ENCODE results near the gene FBN3. TPM values are rescaled to one million over a fixed set of nuclear protein-coding genes. Genes with fewer than 3 reads are reported as not detected.

FBN3 gene
- total and polyA plus RNA-seq, 4 donors, result 7.5 to 31.7 (median 14.5) TPM

DNA sequence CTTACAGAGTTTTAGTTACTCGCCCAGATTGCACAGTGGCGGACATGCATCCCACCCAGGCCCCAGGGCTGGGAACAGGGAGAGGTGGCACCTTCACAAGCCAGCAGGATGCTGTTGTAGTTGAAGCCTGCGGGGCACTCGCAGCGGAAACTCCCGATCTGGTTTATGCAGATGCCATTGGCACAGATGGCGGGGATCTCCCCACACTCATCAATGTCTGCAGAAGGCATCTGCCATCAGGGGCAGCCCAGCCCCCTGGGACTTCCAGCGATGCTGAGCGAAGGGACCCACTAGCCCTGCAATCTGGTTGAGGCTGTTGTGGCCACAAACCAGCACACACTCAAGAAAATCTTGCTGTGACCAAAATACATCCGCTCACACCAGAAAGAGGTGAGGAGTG, 52.2 kb downstream of the FBN3 start:
- no peaks in the 10 kb centered on the region for H3K4me1 ChIP-seq (ENCODE audit: control insufficient read depth, insufficient read depth, low read length)
- H3K4me3 ChIP-seq (ENCODE audit: low read depth, low read length), result no peak overlapping the region
- H3K36me3 ChIP-seq (ENCODE audit: control insufficient read depth, insufficient read depth, low read length), result peaks cover 48% of the 10 kb centered on the region
- peaks cover 8% of the 10 kb centered on the region for H3K9me3 ChIP-seq (ENCODE audit: control insufficient read depth, insufficient read depth, low read length)
- no peak for DNase-seq (ENCODE audit: low read depth in 4 of 6, low spot score in 6 of 6)
- WGBS (ENCODE audit: insufficient coverage), result 88% methylated on average over 8 of the region's 10 CpGs
- H3K27me3 ChIP-seq (ENCODE audit: control insufficient read depth, insufficient read depth, low read length), result no peaks in the 10 kb centered on the region
- no peak overlapping the region for H3K27ac ChIP-seq (ENCODE audit: low read depth, low read length)

DNA sequence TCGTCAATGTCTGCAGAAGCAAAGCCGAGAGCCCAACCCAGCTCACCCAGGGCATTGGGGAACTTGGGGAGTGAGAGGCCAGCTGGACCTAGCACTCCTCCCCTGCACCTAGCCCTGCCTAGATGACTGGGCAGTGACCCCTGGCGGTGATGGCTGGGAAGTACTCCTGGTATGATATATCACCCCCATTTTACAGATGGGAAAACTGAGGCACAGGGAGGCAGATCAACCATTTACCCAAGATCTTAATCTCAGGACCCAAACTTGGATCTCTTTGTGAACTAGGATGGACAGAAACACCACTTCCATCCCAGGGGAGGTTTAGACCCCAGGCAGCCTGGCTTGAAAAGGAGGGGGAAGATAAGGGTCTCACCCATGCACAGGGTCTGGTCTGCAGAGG, 53.3 kb downstream of the FBN3 start:
- peaks cover 8% of the 10 kb centered on the region for H3K9me3 ChIP-seq (ENCODE audit: control insufficient read depth, insufficient read depth, low read length)
- H3K36me3 ChIP-seq (ENCODE audit: control insufficient read depth, insufficient read depth, low read length), result peaks cover 50% of the 10 kb centered on the region
- H3K27ac ChIP-seq (ENCODE audit: low read depth, low read length), result no peak overlapping the region
- no peaks in the 10 kb centered on the region for H3K4me1 ChIP-seq (ENCODE audit: control insufficient read depth, insufficient read depth, low read length)
- no peak overlapping the region for H3K4me3 ChIP-seq (ENCODE audit: low read depth, low read length)
- 93% methylated on average over 2 of the region's 3 CpGs for WGBS (ENCODE audit: insufficient coverage)
- DNase-seq (ENCODE audit: low read depth in 4 of 6, low spot score in 6 of 6), result no peak
- no peaks in the 10 kb centered on the region for H3K27me3 ChIP-seq (ENCODE audit: control insufficient read depth, insufficient read depth, low read length)

DNA sequence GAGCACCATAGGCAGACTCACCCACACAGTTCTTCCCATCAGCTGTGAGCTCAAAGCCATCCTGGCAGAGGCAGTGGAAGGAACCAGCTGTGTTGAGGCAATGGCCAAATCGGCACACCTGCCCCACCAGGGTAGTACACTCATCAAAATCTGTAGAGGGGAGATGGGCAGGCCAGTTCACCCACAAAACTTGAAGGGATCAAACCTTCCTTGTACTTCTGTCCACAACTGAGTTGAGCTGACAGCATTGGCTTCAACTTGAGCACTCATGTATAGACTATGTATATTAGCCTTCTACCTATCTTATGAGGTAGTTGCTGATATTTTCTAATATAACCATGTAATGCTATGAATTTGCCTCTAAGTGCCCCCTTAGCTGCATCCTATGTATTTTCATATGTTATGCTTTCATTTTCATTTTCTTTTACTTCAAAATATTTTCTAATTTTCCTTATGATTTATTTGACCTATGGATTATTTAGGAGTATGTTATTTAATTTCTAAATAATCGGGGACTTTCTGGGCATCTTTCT, 54.0 kb downstream of the FBN3 start:
- Histone ChIP-seq H3K36me3 (ENCODE audit: control insufficient read depth, insufficient read depth, low read length) (peaks cover 50% of the 10 kb centered on the region), H3K9me3 (ENCODE audit: control insufficient read depth, insufficient read depth, low read length) (peaks cover 8% of the 10 kb centered on the region), H3K27ac (ENCODE audit: low read depth, low read length) (no peak overlapping the region), H3K4me1 (ENCODE audit: control insufficient read depth, insufficient read depth, low read length) (no peaks in the 10 kb centered on the region), H3K27me3 (ENCODE audit: control insufficient read depth, insufficient read depth, low read length) (no peaks in the 10 kb centered on the region), H3K4me3 (ENCODE audit: low read depth, low read length) (no peak overlapping the region)
- DNase-seq (ENCODE audit: low read depth in 4 of 6, low spot score in 6 of 6), result no peak
- no CpG with 5 or more reads among the region's 2 CpGs for WGBS (ENCODE audit: insufficient coverage)

DNA sequence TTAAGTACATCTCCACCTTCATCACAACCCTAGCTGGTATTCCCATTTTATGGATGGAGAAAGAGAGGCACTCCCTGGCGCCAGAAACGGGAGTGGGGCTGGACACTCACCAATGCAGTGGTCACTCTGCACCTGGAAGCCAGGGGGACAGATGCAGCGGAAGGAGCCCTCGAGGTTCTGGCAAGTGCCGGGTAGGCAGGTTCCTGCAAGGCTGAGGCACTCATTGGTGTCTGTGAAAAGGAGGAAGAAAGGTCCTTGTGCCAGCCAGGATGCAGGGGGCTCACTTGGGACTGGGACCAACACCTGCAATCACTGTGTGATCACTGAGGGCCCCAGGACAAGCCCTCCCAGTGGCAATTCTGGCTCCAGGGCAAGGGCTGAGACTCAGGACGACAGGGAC, 55.1 kb downstream of the FBN3 start:
- Histone ChIP-seq H3K36me3 (ENCODE audit: control insufficient read depth, insufficient read depth, low read length) (peaks cover 57% of the 10 kb centered on the region), H3K27me3 (ENCODE audit: control insufficient read depth, insufficient read depth, low read length) (no peaks in the 10 kb centered on the region), H3K9me3 (ENCODE audit: control insufficient read depth, insufficient read depth, low read length) (peaks cover 8% of the 10 kb centered on the region), H3K4me3 (ENCODE audit: low read depth, low read length) (no peak overlapping the region), H3K27ac (ENCODE audit: low read depth, low read length) (no peak overlapping the region), H3K4me1 (ENCODE audit: control insufficient read depth, insufficient read depth, low read length) (no peaks in the 10 kb centered on the region)
- 85% methylated on average over 6 of the region's 6 CpGs for WGBS (ENCODE audit: insufficient coverage)
- DNase-seq (ENCODE audit: low read depth in 4 of 6, low spot score in 6 of 6), result no peak

DNA sequence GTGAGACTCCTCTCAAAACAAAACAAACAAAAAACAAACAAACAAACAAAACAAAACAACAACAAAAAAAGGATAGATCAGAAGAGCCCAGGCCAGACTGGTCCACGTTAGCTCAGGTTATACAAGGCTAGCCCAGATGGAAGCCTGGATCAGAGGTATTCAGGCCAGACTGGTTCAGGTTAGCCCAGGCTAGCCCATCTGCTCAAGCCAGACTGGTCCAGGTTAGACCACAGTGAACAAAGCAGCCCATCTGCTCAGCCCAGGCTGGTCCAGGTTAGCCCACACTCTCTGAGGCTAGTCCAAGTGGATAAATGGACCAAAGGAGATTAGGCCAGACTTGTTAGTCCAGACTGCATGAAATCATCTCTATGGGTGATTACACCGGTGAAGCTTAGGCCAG, 55.7 kb downstream of the FBN3 start:
- 97% methylated on average over 2 of the region's 2 CpGs for WGBS (ENCODE audit: insufficient coverage)
- H3K36me3 ChIP-seq (ENCODE audit: control insufficient read depth, insufficient read depth, low read length), result peaks cover 58% of the 10 kb centered on the region
- no peak for DNase-seq (ENCODE audit: low read depth in 4 of 6, low spot score in 6 of 6)
- H3K4me3 ChIP-seq (ENCODE audit: low read depth, low read length), result no peak overlapping the region
- H3K9me3 ChIP-seq (ENCODE audit: control insufficient read depth, insufficient read depth, low read length), result peaks cover 8% of the 10 kb centered on the region
- no peak overlapping the region for H3K27ac ChIP-seq (ENCODE audit: low read depth, low read length)
- no peaks in the 10 kb centered on the region for H3K27me3 ChIP-seq (ENCODE audit: control insufficient read depth, insufficient read depth, low read length)
- no peaks in the 10 kb centered on the region for H3K4me1 ChIP-seq (ENCODE audit: control insufficient read depth, insufficient read depth, low read length)

DNA sequence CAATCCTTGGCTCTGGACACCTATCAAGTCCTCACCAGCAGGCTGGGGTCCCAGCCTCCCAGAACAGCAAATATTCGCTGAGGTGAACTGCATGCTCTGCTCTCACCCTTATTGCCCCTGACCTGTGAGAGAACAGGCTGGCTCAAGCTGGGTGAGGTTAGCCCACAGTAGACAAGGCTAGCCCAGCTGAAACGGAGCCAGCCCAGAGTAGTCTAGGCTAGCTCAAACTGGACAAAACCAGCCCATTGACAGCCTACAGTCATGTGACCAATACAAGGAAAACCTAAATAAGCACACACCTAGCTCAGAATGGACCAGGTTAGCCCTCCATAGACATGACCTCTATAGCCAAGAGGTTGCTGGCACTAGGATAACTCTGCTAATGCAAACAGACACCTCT, 58.4 kb downstream of the FBN3 start:
- Histone ChIP-seq H3K4me3 (ENCODE audit: low read depth, low read length) (no peak overlapping the region), H3K4me1 (ENCODE audit: control insufficient read depth, insufficient read depth, low read length) (no peaks in the 10 kb centered on the region), H3K36me3 (ENCODE audit: control insufficient read depth, insufficient read depth, low read length) (peaks cover 63% of the 10 kb centered on the region), H3K9me3 (ENCODE audit: control insufficient read depth, insufficient read depth, low read length) (peaks cover 7% of the 10 kb centered on the region), H3K27me3 (ENCODE audit: control insufficient read depth, insufficient read depth, low read length) (no peaks in the 10 kb centered on the region), H3K27ac (ENCODE audit: low read depth, low read length) (no peak overlapping the region)
- no peak for DNase-seq (ENCODE audit: low read depth in 4 of 6, low spot score in 6 of 6)
- 100% methylated on average over 2 of the region's 2 CpGs for WGBS (ENCODE audit: insufficient coverage)

DNA sequence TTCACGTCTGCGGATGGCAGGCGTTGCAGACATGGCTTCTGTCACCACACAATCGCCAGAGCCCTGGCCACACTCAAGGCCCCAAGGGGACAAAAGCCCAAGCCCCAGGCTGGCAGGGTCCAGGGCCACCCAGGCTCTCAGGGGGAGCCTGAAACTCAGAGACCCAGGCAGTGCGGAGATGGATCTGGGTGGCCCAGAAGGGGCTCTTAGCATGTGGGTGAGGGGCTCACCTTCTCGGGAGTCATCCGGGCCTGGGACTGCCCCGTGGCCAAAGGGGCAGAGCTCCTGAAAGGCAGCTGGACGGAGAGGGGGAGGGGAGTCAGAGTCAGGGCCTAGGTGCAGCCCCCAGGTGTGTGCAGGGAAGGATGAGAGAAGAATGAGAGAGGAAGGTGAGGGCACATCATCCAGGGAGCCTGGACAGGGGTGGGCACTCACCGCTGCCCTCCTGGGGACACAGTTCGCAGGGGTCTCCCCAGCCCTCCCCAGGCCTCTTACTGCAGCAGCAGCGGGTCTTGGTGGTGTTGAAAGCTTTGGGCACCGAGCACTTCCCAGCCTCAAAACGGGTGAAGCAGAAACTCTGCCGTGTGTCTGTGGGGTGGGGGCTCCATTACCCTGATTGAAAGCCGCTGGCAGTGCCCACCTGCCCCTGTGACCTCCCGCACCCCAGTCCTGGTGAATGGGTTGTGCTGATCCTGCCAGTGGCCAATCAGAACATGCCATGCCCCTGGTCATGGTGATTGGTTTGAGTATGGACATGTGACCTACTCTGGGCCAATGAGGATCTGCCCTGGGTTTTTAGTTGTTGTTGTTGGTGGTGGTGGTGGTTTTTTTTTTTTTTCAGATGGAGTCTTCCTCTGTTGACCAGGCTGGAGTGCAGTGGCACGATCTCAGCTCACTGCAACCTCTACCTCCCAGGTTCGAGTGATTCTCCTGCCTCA, 59.5 kb downstream of the FBN3 start:
- no peak overlapping the region for H3K4me3 ChIP-seq (ENCODE audit: low read depth, low read length)
- WGBS (ENCODE audit: insufficient coverage), result 84% methylated on average over 14 of the region's 19 CpGs
- no peak overlapping the region for H3K27ac ChIP-seq (ENCODE audit: low read depth, low read length)
- no peak for DNase-seq (ENCODE audit: low read depth in 4 of 6, low spot score in 6 of 6)
- H3K4me1 ChIP-seq (ENCODE audit: control insufficient read depth, insufficient read depth, low read length), result no peaks in the 10 kb centered on the region
- peaks cover 66% of the 10 kb centered on the region for H3K36me3 ChIP-seq (ENCODE audit: control insufficient read depth, insufficient read depth, low read length)
- peaks cover 1% of the 10 kb centered on the region for H3K9me3 ChIP-seq (ENCODE audit: control insufficient read depth, insufficient read depth, low read length)
- no peaks in the 10 kb centered on the region for H3K27me3 ChIP-seq (ENCODE audit: control insufficient read depth, insufficient read depth, low read length)

DNA sequence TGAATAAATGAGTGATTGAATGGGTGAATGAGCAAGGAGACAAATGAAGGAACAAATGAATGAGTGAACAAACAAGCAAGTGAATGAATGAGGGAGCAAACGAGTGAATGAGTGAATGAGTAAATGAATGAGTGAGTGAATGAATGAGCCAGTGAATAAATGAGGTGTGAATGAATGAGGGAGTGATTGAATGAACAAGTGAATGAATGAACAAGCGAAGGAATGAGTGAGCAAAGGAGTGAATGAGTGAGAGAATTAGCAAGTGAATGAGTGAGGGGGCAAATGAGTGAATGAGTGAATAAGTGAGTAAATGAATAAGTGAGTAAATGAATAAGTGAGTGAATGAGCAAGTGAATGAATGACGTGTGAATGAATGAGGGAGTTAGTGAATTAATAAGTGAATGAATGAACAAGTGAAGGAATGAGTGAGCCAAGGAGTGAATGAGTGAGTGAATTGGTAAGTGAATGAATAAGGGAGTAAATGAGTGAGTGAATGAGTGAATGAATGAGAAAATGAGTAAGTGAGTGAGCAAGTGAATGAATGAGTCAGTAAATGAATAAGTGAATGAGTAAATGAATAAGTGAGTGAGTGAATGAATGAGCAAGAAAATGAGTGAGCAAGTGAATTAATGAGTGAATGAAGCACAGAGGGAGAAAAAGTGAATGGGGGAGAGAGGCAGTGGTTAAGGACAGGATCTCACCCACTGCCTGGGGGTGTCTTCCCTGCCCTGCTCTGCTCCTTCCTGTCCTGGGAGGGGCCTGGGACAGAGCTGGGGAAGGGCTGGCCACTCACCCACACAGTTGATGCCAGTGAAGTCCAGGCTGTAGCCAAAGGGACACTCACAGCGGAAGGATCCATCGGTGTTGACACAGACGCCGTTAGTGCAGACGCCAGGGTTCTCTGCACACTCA, 60.4 kb downstream of the FBN3 start:
- WGBS (ENCODE audit: insufficient coverage), result 88% methylated on average over 8 of the region's 8 CpGs

DNA sequence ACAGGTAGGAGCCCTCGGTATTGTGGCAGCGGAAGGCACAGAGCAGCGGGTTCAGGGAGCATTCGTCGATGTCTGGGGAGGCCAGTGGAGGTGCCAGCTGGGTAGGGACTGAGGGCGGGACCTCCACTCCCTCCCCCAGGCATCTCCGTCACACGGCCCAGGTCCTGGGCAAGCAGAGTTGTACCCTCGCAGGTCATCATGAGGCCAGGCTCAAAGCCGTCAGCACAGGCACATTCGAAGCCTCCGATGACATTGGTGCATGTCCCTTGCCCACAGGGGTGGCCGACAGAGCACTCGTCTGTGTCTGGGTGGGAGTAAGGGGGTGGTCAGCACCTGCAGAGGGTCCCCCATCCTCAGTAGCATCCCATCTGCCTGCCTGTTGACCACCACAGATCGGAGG, 61.5 kb downstream of the FBN3 start:
- H3K27ac ChIP-seq (ENCODE audit: low read depth, low read length), result no peak overlapping the region
- no peaks in the 10 kb centered on the region for H3K4me1 ChIP-seq (ENCODE audit: control insufficient read depth, insufficient read depth, low read length)
- no peaks in the 10 kb centered on the region for H3K9me3 ChIP-seq (ENCODE audit: control insufficient read depth, insufficient read depth, low read length)
- H3K4me3 ChIP-seq (ENCODE audit: low read depth, low read length), result no peak overlapping the region
- H3K27me3 ChIP-seq (ENCODE audit: control insufficient read depth, insufficient read depth, low read length), result no peaks in the 10 kb centered on the region
- no peak for DNase-seq (ENCODE audit: low read depth in 4 of 6, low spot score in 6 of 6)
- peaks cover 70% of the 10 kb centered on the region for H3K36me3 ChIP-seq (ENCODE audit: control insufficient read depth, insufficient read depth, low read length)
- 98% methylated on average over 13 of the region's 15 CpGs for WGBS (ENCODE audit: insufficient coverage)

More for the DNA sequence above, 60.4 kb downstream of the FBN3 start:
- Histone ChIP-seq H3K36me3 (ENCODE audit: control insufficient read depth, insufficient read depth, low read length) (peaks cover 66% of the 10 kb centered on the region), H3K9me3 (ENCODE audit: control insufficient read depth, insufficient read depth, low read length) (no peaks in the 10 kb centered on the region), H3K27me3 (ENCODE audit: control insufficient read depth, insufficient read depth, low read length) (no peaks in the 10 kb centered on the region), H3K4me1 (ENCODE audit: control insufficient read depth, insufficient read depth, low read length) (no peaks in the 10 kb centered on the region), H3K4me3 (ENCODE audit: low read depth, low read length) (no peak overlapping the region), H3K27ac (ENCODE audit: low read depth, low read length) (no peak overlapping the region)
- DNase-seq (ENCODE audit: low read depth in 4 of 6, low spot score in 6 of 6), result no peak
